ENCODE results near the gene GM2A. TPM values are rescaled to one million over a fixed set of nuclear protein-coding genes. Genes with fewer than 3 reads are reported as not detected.
"Not testable (repeated sequence)": the region's sequence is repeated elsewhere in the genome, so short reads cannot be mapped to it uniquely, and the experiment has no call there.

Gene GM2A
- total RNA-seq, 1 donor from 2014 or later, result 13.5 TPM

- no peak for DNase-seq (ENCODE audit: low read depth in 2 of 2)
Measured at GRCh38 chr5:151251001-151251551, 1.9 kb upstream of the GM2A start.

DNA sequence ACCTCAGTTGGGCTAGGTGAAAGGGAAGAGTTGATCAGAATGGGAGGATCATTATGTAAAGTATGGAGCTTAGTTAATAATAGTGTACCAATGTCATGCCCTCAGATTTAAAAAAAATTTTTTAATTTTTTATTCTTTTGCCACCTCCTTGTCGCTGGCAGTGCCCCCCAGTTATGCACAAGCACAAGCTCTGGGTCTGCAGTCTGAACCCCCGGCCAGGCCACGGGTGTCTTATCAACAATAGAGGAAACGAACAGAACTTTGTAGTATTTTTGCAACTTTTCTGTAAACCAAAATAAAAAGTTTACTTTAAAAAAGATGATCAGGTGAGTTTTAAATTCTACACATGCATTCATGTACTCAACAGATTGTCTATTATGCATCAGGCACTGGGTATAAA lies 1.4 kb upstream of the GM2A start:
- no peak for DNase-seq (ENCODE audit: low read depth in 2 of 2)

DNA sequence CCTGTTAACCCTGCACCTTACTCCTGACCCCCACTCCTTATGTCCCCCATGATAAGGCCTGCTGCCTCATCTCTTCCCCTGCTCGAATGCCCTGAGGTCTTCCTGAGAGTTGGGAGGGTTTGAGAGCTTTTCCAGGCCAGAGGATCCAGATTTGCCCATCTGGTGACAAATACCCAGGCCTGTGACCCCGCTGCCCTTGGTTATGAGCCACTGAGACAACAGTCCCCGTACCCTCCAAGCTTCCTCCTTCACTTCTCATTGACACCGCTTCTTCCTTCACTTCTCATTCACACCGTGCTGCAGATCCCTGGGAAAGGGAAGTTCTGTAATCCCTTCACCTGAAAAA lies 593 bp downstream of the GM2A start:
- DNase-seq (ENCODE audit: low read depth in 2 of 2), result no peak

DNA sequence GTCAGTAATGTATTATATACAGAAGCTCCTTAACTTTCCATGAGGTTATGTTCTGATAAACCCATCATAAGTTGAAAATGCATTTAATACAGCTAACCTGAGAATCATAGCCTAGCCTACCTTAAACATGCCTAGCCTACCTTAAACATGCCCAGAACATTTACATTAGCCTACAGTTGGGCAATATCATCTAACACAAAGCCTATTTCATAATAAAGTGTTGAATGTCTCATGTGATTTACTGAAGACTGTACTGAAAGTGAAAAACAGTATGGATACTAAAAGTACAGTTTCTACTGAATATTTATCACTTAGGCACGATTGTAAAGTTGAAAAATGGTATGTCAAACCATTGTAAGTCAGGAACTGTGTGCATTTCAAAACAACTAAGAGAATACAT lies 1.6 kb downstream of the GM2A start:
- no peak for DNase-seq (ENCODE audit: low read depth in 2 of 2)

DNA sequence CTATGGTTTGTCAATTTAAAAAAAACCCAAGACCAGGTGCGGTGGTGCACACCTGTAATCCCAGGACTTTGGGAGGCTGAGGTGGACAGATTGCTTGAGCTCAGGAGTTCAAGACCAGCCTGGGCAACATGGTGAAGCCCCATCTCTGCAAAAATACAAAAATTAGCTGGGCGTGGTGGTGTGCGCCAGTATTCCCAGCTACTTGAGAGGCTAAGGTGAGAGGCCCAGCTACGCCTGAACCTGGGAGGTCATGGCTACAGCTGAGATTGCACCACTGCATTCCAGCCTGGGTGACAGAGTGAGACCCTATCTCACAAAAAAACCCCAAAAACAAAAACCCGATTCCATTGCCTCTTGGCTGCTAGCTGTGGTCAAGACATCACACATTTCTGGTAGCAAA lies 2.0 kb downstream of the GM2A start:
- DNase-seq (ENCODE audit: low read depth in 2 of 2), result not testable (repeated sequence)

- DNase-seq (ENCODE audit: low read depth in 2 of 2), result no peak
Measured at GRCh38 chr5:151255621-151256286, 2.8 kb downstream of the GM2A start.

DNA sequence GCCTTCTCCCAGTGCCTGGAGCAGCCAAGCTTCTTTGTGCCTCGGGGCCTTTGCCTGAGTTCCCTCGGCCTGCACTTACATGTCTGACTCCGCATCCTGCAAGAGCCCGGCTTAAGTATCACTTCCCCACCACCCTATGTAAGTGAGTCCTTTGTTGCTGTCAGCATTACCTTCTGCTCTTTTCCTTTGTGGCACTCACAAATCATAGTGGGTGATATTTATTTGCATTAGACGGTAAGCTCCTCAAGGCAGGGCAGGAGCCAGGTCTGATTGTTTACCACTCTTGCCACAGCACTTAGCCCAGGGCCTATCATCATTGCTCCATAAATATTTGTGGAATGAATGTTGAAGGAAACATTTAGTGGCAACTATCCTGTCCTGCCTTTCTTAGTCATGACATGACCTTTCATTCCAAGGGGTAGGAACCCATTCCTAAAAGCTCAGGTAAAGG lies 4.8 kb downstream of the GM2A start:
- DNase-seq (ENCODE audit: low read depth in 2 of 2), result no peak

DNA sequence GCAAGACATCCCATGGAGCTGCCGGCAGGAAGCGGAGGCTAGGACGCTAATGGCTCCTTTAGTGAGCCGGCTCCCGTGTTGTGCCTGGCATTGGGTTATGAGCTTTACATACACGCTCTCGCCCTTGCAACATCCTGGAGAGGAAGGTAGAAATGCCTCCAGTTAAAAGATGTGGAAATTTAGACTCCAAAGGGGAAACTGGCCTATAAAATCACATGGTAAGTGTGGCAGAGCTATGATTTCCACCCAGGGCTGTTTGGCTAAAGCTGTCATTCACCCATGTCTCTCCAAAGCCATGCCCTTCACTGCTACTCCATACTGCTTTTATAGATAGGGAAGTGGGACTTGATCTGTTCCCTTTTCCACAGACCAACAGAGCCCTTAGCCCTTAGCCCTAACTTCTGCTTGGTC lies 5.2 kb downstream of the GM2A start:
- no peak for DNase-seq (ENCODE audit: low read depth in 2 of 2)

DNA sequence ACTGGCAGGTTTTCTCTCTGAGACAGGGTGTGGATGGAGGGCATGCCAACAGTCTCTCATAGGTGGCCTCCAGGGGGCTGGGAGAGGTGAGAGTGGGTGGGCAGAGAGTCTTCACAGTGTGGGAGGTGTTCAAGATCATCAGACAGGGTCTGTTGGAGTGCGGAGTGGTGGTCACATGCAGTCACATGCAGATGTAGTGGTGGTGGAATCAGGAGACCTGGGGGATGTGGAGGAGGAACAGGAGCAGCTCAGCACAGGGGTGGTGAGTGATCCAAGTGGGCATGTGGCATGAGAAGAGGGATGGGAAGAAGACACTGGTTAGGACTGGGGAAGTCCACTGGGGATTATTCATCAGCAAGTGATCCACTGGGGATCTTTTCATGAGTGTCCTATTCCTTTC lies 5.8 kb downstream of the GM2A start:
- DNase-seq (ENCODE audit: low read depth in 2 of 2), result no peak

GRCh38 chr5:151259931-151260330 lies 6.9 kb downstream of the GM2A start:
- no peak for DNase-seq (ENCODE audit: low read depth in 2 of 2)

- DNase-seq (ENCODE audit: low read depth in 2 of 2), result no peak
Measured at GRCh38 chr5:151262532-151262931, 9.5 kb downstream of the GM2A start.

DNA sequence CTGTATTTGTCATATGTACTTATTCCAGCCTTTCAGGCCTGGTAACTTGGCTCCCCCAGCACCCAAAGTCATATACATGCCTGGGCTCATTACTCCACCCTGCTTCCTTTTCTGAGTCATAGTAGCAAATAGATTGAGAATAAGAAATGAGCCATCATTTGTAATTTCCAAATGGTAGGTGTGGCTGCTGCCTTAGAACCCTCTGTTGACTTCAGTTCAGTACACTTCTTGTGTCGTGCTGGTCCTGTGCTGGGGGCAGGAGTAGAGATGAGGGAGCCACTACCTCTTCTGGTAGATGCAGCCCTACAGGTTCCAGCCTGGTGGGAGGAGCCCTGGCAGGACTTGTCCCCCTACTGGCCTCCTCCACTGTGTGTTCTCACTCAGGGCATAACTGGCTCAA lies 11.1 kb downstream of the GM2A start:
- DNase-seq (ENCODE audit: low read depth in 2 of 2), result peak in 1 of 2 donors; percentile 68

- DNase-seq (ENCODE audit: low read depth in 2 of 2), result no peak
Measured at GRCh38 chr5:151267491-151268260, 14.7 kb downstream of the GM2A start.

DNA sequence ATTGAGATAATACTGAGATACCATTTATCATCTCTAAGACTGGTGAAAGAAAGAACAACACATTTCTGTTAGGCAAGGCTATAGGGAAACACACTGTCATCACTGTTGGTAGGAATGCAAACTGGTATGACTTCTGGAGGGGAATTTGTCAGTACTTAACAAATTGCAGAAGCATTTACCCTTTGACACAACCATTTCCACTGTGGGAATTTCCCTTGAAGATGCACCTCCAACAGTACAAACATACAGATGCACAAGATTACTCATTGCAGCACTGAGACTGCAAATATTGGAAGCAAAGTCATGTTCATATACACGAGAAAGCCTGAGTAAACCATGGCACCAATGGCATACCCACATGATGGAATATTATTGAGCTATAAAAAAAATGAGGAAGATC lies 17.6 kb downstream of the GM2A start:
- DNase-seq (ENCODE audit: low read depth in 2 of 2), result peak; percentile 14 to 92

GRCh38 chr5:151271336-151271735 lies 18.4 kb downstream of the GM2A start:
- DNase-seq (ENCODE audit: low read depth in 2 of 2), result no peak

- no peak for DNase-seq (ENCODE audit: low read depth in 2 of 2)
Measured at GRCh38 chr5:151274666-151275065, 21.7 kb downstream of the GM2A start.

DNA sequence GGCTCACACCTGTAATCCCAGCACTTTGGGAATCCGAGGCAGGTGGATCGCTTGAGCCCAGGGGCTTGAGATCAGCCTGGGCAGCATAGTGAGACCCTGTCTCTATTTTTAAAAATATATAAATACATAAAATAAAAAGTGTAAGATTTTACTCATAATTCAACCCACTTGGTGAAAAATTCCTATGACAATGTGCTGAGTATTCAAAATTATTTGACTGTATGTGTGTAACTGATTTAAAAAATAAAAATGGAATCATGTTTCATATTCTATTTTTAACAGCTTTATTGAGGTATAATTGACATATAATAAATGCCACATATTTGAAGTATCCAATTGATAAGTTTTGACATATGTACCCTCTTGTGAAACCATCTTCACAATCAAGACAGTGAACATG lies 22.8 kb downstream of the GM2A start:
- DNase-seq (ENCODE audit: low read depth in 2 of 2), result no peak

GRCh38 chr5:151278845-151279244 lies 25.9 kb downstream of the GM2A start:
- no peak for DNase-seq (ENCODE audit: low read depth in 2 of 2)

GRCh38 chr5:151280443-151280842 lies 27.5 kb downstream of the GM2A start:
- no peak for DNase-seq (ENCODE audit: low read depth in 2 of 2)

DNA sequence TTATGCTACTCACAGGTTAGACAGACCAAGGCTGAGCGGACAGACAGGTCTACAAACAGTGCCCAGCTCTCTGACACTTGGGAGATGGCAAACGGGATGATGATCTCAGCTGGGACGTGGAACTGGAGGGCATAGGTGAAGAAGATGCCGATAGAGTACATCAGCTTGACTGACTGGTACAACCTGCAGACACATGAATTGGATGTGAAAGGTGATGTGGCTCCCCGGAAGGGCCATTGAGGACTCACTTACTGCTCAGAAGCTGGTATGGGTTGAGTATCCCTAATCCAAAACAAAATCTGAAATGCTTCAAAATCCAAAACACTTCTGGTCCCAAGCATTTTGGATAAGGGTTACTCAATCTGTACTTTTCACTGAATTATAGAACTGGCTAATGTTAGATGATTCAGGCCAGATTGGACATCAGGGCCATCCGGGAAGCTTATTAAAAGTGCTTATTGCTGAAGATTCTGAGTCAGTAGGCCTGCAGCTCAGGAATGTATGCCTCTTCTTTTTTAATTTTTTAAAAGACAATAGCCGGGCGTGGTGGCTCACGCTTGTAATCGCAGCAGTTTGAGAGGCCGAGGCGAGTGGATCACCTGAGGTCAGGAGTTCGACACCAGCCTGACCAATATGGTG lies 28.1 kb downstream of the GM2A start:
- no peak for DNase-seq (ENCODE audit: low read depth in 2 of 2)

GRCh38 chr5:151283120-151283825 lies 30.3 kb downstream of the GM2A start:
- DNase-seq (ENCODE audit: low read depth in 2 of 2), result no peak
